Spleen (tissue), 11 donors: ENCODE measurements around the gene TLR6. TPM values are rescaled to one million over a fixed set of nuclear protein-coding genes. Genes with fewer than 3 reads are reported as not detected.

ENCODE experiments used
- DNase-seq: peaks from one replicate; pipeline ENCODE4 v3.0.0-alpha.2; 2020
- H3K27ac ChIP-seq, 8 donors: fragments of 200-600 bp; sonication (generic) in 7 of 8; 1 replicate in 4 of 8; 2 replicates in 4 of 8; pipeline versions ENCODE4 v1.5.0 to v1.8.0; 2016 to 2021; ENCODE audit warnings: inconsistent platforms in 4 of 8, mild to moderate bottlenecking in 4 of 8, moderate library complexity in 1 of 8
- H3K27me3 ChIP-seq, 7 donors: fragments of 200-600 bp; sonication (generic) in 6 of 7; replicated peaks in 1 of 7; 1 replicate in 4 of 7; 2 replicates in 3 of 7; pipeline versions ENCODE4 v1.5.0 to v1.8.0; 2016 to 2021; ENCODE audit warnings: inconsistent platforms in 3 of 7, mild to moderate bottlenecking in 1 of 7
- H3K36me3 ChIP-seq, 6 donors: fragments of 200-600 bp; sonication (generic) in 5 of 6; 1 replicate in 4 of 6; 2 replicates in 2 of 6; pipeline versions ENCODE4 v1.5.0 to v1.8.0; 2016 to 2021; ENCODE audit warnings: inconsistent platforms in 2 of 6
- H3K4me1 ChIP-seq, 6 donors: fragments of 200-600 bp; sonication (generic) in 5 of 6; 1 replicate in 3 of 6; 2 replicates in 3 of 6; pipeline versions ENCODE4 v1.5.0 to v1.8.0; 2016 to 2021; ENCODE audit warnings: inconsistent platforms in 3 of 6
- H3K4me3 ChIP-seq, 8 donors: fragments of 200-600 bp; sonication (generic) in 7 of 8; 1 replicate in 4 of 8; 2 replicates in 4 of 8; pipeline versions ENCODE4 v1.5.0 to v1.8.0; 2016 to 2021; ENCODE audit warnings: inconsistent platforms in 4 of 8, mild to moderate bottlenecking in 4 of 8, moderate library complexity in 2 of 8
- H3K9me3 ChIP-seq, 8 donors: fragments of 200-600 bp; sonication (generic) in 7 of 8; 1 replicate in 4 of 8; 2 replicates in 4 of 8; pipeline versions ENCODE4 v1.5.0 to v1.8.0; 2016 to 2021; ENCODE audit warnings: inconsistent platforms in 4 of 8
- POLR2A ChIP-seq, 3 donors: fragments of 450-650 bp; IDR thresholded peaks; one replicate each; pipeline ENCODE4 v1.5.1; 2017; ENCODE audit warnings: antibody characterized with exemption in 3 of 3, mild to moderate bottlenecking in 1 of 3
- POLR2AphosphoS5 ChIP-seq, 3 donors: sonication (generic); formaldehyde crosslinking; IDR thresholded peaks; one replicate each; pipeline ENCODE4 v1.5.1; 2017; ENCODE audit warnings: antibody characterized with exemption in 3 of 3
- WGBS, 5 donors: extraction: QIAGEN DNeasy Blood & Tissue Kit in 3 of 5; methylation state at CpG; one replicate each; pipeline versions ENCODE4 v1.1.5 to v1.1.7; 2013 to 2018; 5-methylcytosine and 5-hydroxymethylcytosine counted together
- intact Hi-C: fragments of 100-400 bp; cut with DNase I; formaldehyde crosslinking; loops from one replicate; pipeline ENCODE4 v1.15.0; 2023; ENCODE audit warnings: low total_unique reads
- polyA plus RNA-seq, 3 donors: library from polyadenylated mRNA; stranded (reverse); fragments of 200-250 nt; gene quantifications; one replicate each; pipeline ENCODE4 v1.2.1, GENCODE V29; 2013
- total RNA-seq, 7 donors: library from RNA; depleted of rRNA in 3 of 7; stranded (reverse); fragments of >200 nt in 3 of 7; fragmentation: NEBNext Ultra II Directional in 4 of 7; extraction: Animal tissue kit (Norgen Biotek cat#: 25700) in 4 of 7; gene quantifications; one replicate each; pipeline versions ENCODE4 v1.1.0 to v1.2.1, GENCODE V29; 2016 to 2021
- TF ChIP-seq, protein P1 (sequence below), 11 experiments: fragments of 200-600 bp in 7 of 11; fragments of 450-650 bp in 4 of 11; sonication (generic) in 4 of 11; IDR thresholded peaks in 8 of 11; conservative IDR thresholded peaks in 3 of 11; 1 replicate in 7 of 11; 2 replicates in 4 of 11; pipeline versions ENCODE4 v1.4.0 to v1.8.0; 2016 to 2021; ENCODE audit warnings: antibody characterized with exemption in 11 of 11, inconsistent platforms in 4 of 11, mild to moderate bottlenecking in 1 of 11
- donor health status: healthy with polysubstance abuse.
- donor health status: DM: no; HTN: no; CAD: no; lungs with moderate emphysema.
- donor health status: DM: no; HTN: no; CAD: no.
- donor health status: Bipolar disorder and iron deficiency.
- donor health status: healthy.
- donor health status: DM: no; HTN: no; CAD: no.
- donor health status: DM: yes; HTN: yes; CAD: no.

TLR6 gene
- total and polyA plus RNA-seq, 10 donors = 5.5 to 55.1 (median 31.7) TPM

DNA sequence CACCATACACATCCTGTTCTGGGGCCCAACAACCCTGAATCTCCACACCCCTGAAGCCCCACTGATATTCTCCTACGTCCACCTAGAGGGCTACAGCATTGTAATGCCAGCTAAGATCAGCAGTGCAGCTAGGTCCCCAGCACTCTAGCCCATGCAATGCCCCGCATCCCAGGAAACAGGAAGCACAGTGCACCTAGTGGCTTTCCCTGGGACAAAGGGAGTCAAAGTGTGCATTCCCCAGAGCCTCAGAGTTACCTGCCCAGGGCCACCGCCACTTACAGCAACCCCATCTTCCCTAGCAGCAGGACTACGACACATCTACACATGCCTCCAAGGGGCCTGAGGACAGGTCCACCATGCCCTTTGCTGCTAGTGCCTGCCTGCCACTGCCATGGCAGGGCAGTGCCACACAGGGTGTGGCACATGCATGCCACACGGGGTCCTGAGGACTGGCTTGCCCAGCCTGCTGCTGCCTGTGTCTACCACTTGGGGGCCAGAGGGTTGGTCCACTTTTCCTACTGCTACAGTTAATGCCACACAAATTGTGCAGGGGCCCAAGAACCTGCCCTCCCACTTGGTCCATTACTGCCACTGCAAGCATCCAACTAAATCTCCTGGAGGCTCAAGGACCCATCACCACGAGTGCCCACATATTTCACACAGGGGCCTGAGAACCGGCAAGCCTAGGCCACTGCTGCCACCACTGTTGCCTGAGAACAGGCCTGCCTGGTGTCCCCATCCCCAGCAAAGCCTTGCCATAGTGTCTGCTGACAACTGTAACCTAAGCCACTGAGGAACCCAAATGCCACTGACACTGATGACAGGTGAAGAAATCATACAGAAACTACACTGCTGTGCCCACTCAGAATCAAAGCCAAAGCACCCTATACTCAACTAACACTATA lies 23.7 kb downstream of the TLR6 start:
- H3K36me3 ChIP-seq = peaks cover 0 to 53% (median 5%) of the 10 kb centered on the region in 6 donors
- DNase-seq = no peak
- 85 to 95% (median 91%) methylated on average over 3 to 7 of the region's 7 CpGs for WGBS, 5 donors

DNA sequence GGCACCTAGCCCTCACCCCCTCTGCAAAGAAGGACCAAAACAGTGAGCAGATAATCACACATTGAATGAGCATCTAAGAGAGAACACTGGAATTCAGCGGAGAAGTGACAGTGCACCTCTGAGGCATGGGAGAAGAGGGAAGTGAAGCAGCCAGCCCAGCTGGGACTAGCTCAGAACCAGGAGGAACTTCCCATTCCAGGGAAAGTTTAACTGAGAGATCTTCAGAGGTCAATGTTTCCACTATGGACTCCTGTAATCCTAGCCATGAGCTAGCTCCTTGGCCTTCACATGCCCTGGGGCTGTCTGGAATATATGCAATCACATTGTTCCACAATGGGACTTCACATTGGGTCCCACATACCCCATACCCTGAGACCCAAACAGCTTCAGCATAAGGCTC lies 24.4 kb downstream of the TLR6 start:
- Histone ChIP-seq H3K36me3 (peaks cover 0 to 60% (median 8%) of the 10 kb centered on the region in 6 donors), H3K9me3 (peaks cover 0 to 38% (median 37%) of the 10 kb centered on the region in 8 donors), H3K4me3 (no peak overlapping the region), H3K4me1 (peaks cover 0 to 15% (median 0%) of the 10 kb centered on the region in 6 donors), H3K27ac (no peak overlapping the region), H3K27me3 (no peaks in the 10 kb centered on the region)
- 83 to 96% (median 89%) methylated on average over 1 of the region's 1 CpG for WGBS, 5 donors
- intact Hi-C loops = no loop called here
- TF ChIP-seq POLR2A (IDR thresholded peaks at IDR 0.05) (no peak), POLR2AphosphoS5 (IDR thresholded peaks at IDR 0.05) (no peak)
- TF ChIP-seq, protein P1, sequence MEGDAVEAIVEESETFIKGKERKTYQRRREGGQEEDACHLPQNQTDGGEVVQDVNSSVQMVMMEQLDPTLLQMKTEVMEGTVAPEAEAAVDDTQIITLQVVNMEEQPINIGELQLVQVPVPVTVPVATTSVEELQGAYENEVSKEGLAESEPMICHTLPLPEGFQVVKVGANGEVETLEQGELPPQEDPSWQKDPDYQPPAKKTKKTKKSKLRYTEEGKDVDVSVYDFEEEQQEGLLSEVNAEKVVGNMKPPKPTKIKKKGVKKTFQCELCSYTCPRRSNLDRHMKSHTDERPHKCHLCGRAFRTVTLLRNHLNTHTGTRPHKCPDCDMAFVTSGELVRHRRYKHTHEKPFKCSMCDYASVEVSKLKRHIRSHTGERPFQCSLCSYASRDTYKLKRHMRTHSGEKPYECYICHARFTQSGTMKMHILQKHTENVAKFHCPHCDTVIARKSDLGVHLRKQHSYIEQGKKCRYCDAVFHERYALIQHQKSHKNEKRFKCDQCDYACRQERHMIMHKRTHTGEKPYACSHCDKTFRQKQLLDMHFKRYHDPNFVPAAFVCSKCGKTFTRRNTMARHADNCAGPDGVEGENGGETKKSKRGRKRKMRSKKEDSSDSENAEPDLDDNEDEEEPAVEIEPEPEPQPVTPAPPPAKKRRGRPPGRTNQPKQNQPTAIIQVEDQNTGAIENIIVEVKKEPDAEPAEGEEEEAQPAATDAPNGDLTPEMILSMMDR (IDR thresholded peaks at IDR 0.05 in 8 of 11, conservative IDR thresholded peaks at IDR 0.05 in 3 of 11) = no peak
- no peak for DNase-seq

More for the DNA sequence above, 23.7 kb downstream of the TLR6 start:
- no peaks in the 10 kb centered on the region for H3K27me3 ChIP-seq
- intact Hi-C loops = no loop called here
- H3K4me3 ChIP-seq = no peak overlapping the region
- H3K27ac ChIP-seq = no peak overlapping the region
- TF ChIP-seq POLR2AphosphoS5 (IDR thresholded peaks at IDR 0.05) = peak in 1 of 3 donors; percentile 25
- no peak for TF ChIP-seq POLR2A (IDR thresholded peaks at IDR 0.05)
- TF ChIP-seq, protein P1 (IDR thresholded peaks at IDR 0.05 in 8 of 11, conservative IDR thresholded peaks at IDR 0.05 in 3 of 11) = peak in 1 of 11 experiments; percentile 12
- peaks cover 0 to 16% (median 0%) of the 10 kb centered on the region in 6 donors for H3K4me1 ChIP-seq
- H3K9me3 ChIP-seq = peaks cover 0 to 45% (median 40%) of the 10 kb centered on the region in 8 donors

DNA sequence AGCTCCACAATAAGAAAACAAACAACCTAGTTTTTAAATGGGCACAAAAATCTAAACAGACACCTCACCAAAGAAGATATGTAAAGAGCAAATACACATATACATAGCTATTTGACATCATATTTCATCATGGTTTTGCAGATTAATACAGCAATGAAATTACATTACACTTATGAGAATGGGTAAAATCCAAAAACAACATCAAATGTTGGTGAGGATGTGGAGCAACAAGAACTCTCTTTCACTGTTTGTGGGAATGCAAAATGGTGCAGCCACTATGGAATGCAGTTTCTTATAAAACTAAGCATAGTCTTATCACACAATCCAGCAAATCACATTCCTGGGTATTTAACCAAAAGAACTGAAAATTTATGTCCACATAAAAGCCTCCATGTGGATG lies 25.0 kb downstream of the TLR6 start:
- Histone ChIP-seq H3K4me1 (peaks cover 0 to 15% (median 0%) of the 10 kb centered on the region in 6 donors), H3K4me3 (no peak overlapping the region), H3K27me3 (no peaks in the 10 kb centered on the region), H3K9me3 (peaks cover 0 to 33% (median 31%) of the 10 kb centered on the region in 8 donors), H3K27ac (no peak overlapping the region), H3K36me3 (peaks cover 0 to 65% (median 11%) of the 10 kb centered on the region in 6 donors)
- TF ChIP-seq POLR2AphosphoS5 (IDR thresholded peaks at IDR 0.05) = no peak
- no peak for TF ChIP-seq POLR2A (IDR thresholded peaks at IDR 0.05)
- TF ChIP-seq, protein P1 (IDR thresholded peaks at IDR 0.05 in 8 of 11, conservative IDR thresholded peaks at IDR 0.05 in 3 of 11) = no peak
- DNase-seq = no peak
- intact Hi-C loops = no loop called here

DNA sequence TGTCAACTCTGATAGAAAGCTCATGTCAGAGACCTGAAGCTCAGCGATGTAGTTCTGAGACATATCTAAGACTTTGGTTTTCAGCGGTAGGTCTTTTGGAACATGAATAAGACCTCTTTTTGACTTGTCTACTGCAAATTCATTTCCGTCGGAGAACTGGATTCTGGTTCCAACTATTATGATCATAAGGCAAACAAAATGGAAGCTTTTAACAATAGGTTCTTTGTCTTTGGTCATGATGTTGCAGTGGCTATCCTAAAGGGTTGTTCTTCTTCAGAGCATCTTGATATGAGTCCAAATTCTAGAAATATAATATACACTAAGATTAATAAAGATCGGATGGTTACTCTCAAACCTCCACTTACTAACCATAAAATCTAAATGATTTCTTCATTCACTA lies 27.4 kb downstream of the TLR6 start:
- H3K4me1 ChIP-seq = peaks cover 0 to 15% (median 0%) of the 10 kb centered on the region in 6 donors
- TF ChIP-seq, protein P1 (IDR thresholded peaks at IDR 0.05 in 8 of 11, conservative IDR thresholded peaks at IDR 0.05 in 3 of 11) = no peak
- TF ChIP-seq POLR2A (IDR thresholded peaks at IDR 0.05) = no peak
- TF ChIP-seq POLR2AphosphoS5 (IDR thresholded peaks at IDR 0.05) = no peak
- DNase-seq = no peak
- no peaks in the 10 kb centered on the region for H3K27me3 ChIP-seq
- H3K9me3 ChIP-seq = peaks cover 0 to 9% (median 7%) of the 10 kb centered on the region in 8 donors
- 93 to 96% (median 94%) methylated on average over 5 of the region's 5 CpGs for WGBS, 5 donors
- intact Hi-C loops = no loop called here
- peaks cover 0 to 64% (median 11%) of the 10 kb centered on the region in 6 donors for H3K36me3 ChIP-seq
- H3K4me3 ChIP-seq = no peak overlapping the region
- no peak overlapping the region for H3K27ac ChIP-seq
